Measurements from ENCODE around the gene SETD2.

- TF ChIP-seq CTCF (conservative IDR thresholded peaks at IDR 0.05) = no peak
- TF ChIP-seq EZH2 (IDR thresholded peaks at IDR 0.05; ENCODE audit: low read depth) = no peak
Measured at GRCh38 chr3:46989146-46989810, 174.6 kb downstream of the SETD2 start.

All from PC-9 (cell line).